ENCODE data around the gene DRD4.

The DRD4 gene

DNA sequence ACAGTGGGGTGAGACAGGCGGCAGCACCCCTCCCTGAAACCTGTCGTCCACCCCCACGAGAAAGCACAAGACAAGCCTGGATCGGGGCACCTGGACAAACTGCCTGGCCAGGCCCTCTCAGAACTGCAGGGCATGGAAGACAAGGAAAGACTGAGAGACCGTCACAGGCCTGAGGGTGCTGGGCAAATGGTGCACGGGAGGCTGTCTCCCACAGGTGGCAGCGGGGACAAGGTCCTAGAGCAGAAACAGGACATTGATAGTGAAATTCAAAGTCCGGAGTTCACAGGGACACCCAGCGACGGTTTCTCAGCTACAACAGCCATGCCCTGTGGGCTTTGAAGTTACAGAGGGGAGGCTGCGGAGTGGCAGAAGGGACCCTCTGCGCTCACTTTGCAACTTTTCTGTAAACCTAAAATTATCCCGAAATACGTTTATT lies 20.6 kb downstream of the DRD4 start:
- Histone ChIP-seq H4K8ac (ENCODE audit: low read depth, low read length) (no peak overlapping the region), H3K4me1 (ENCODE audit: control insufficient read depth in 1 of 2, insufficient read depth in 2 of 2, low read length in 2 of 2) (no peaks in the 10 kb centered on the region), H2BK12ac (ENCODE audit: low read length) (no peak overlapping the region), H3K14ac (ENCODE audit: low read length) (no peak overlapping the region), H3K27ac (ENCODE audit: low read depth, low read length) (no peak overlapping the region), H2AFZ (ENCODE audit: insufficient read depth, low read length, poor library complexity) (no peak overlapping the region), H3K27me3 (ENCODE audit: insufficient read depth, low read length) (no peaks in the 10 kb centered on the region), H2BK5ac (ENCODE audit: low read depth, low read length, poor library complexity) (no peak overlapping the region), H3K4me2 (ENCODE audit: low read length) (no peak overlapping the region), H3K9me3 (ENCODE audit: insufficient read depth, low read depth, low read length) (peaks cover 1% of the 10 kb centered on the region), H3K18ac (ENCODE audit: low read length) (no peak overlapping the region), H3K79me1 (ENCODE audit: low read length) (no peaks in the 10 kb centered on the region), H4K91ac (ENCODE audit: low read depth, low read length) (no peak overlapping the region), H3K36me3 (ENCODE audit: control insufficient read depth in 1 of 2, insufficient read depth in 2 of 2, low read length in 2 of 2) (peaks cover 43 to 45% of the 10 kb centered on the region in 2 experiments), H4K12ac (ENCODE audit: low read depth, low read length) (no peak overlapping the region), H2BK120ac (ENCODE audit: insufficient read depth, low read length, poor library complexity) (no peak overlapping the region), H3K4ac (ENCODE audit: low read depth, low read length) (no peak overlapping the region), H3K4me3 (ENCODE audit: low read depth, low read length) (no peak overlapping the region), H2AK5ac (ENCODE audit: low read length) (no peak overlapping the region), H3K23ac (ENCODE audit: low read length) (no peak overlapping the region), H3K79me2 (ENCODE audit: control insufficient read depth, insufficient read depth, low read length, poor library complexity) (no peaks in the 10 kb centered on the region), H3K9ac (ENCODE audit: low read length) (no peak overlapping the region)
- DNase-seq = no peak
- WGBS (ENCODE audit: extremely low coverage, insufficient coverage, insufficient read length) = 100% methylated on average over 2 of the region's 14 CpGs

DNA sequence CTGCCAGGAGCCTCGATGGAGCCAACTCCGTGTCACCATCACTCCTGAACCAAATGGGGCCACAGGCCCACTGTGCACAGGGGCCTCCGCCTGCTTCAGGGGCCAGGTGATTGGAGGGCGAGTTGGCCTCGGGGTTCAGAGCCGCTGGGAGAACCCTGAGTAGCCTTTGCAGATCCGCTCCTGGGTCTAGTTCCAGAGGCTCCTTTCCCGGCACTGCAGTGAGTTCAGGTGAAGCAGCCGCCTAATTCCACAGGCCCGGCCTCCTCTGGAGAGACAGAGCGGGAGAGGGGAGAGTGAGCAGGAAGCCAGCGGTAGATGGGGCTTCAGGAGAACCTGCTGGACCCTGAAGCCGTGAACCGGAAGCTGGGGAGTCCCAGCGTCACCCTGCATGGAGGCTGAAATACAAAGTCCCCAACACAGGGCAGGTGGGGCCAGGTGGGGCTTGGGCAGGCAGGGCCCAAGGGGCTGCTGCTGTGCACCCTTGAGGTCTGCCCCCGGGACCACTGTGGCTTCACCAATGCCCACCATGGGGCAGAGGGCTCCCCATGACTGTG lies 22.5 kb downstream of the DRD4 start:
- no peaks in the 10 kb centered on the region for H3K27me3 ChIP-seq (ENCODE audit: insufficient read depth, low read length)
- H2BK5ac ChIP-seq (ENCODE audit: low read depth, low read length, poor library complexity) = no peak overlapping the region
- no peak overlapping the region for H3K23ac ChIP-seq (ENCODE audit: low read length)
- H3K79me2 ChIP-seq (ENCODE audit: control insufficient read depth, insufficient read depth, low read length, poor library complexity) = no peaks in the 10 kb centered on the region
- H3K14ac ChIP-seq (ENCODE audit: low read length) = no peak overlapping the region
- H2BK12ac ChIP-seq (ENCODE audit: low read length) = no peak overlapping the region
- no peak overlapping the region for H3K4me2 ChIP-seq (ENCODE audit: low read length)
- no peak overlapping the region for H3K27ac ChIP-seq (ENCODE audit: low read depth, low read length)
- no peaks in the 10 kb centered on the region for H3K79me1 ChIP-seq (ENCODE audit: low read length)
- H3K9me3 ChIP-seq (ENCODE audit: insufficient read depth, low read depth, low read length) = no peaks in the 10 kb centered on the region
- no peak overlapping the region for H4K8ac ChIP-seq (ENCODE audit: low read depth, low read length)
- no peak overlapping the region for H3K4me3 ChIP-seq (ENCODE audit: low read depth, low read length)
- no peak overlapping the region for H3K4ac ChIP-seq (ENCODE audit: low read depth, low read length)
- no peak for DNase-seq
- H3K18ac ChIP-seq (ENCODE audit: low read length) = no peak overlapping the region
- no CpG with 5 or more reads among the region's 16 CpGs for WGBS (ENCODE audit: extremely low coverage, insufficient coverage, insufficient read length)
- no peak overlapping the region for H2AK5ac ChIP-seq (ENCODE audit: low read length)
- no peaks in the 10 kb centered on the region for H3K4me1 ChIP-seq (ENCODE audit: control insufficient read depth in 1 of 2, insufficient read depth in 2 of 2, low read length in 2 of 2)
- no peak overlapping the region for H3K9ac ChIP-seq (ENCODE audit: low read length)
- no peak overlapping the region for H2BK120ac ChIP-seq (ENCODE audit: insufficient read depth, low read length, poor library complexity)
- H3K36me3 ChIP-seq (ENCODE audit: control insufficient read depth in 1 of 2, insufficient read depth in 2 of 2, low read length in 2 of 2) = peaks cover 44 to 49% of the 10 kb centered on the region in 2 experiments
- H4K12ac ChIP-seq (ENCODE audit: low read depth, low read length) = no peak overlapping the region
- no peak overlapping the region for H4K91ac ChIP-seq (ENCODE audit: low read depth, low read length)
- no peak overlapping the region for H2AFZ ChIP-seq (ENCODE audit: insufficient read depth, low read length, poor library complexity)

DNA sequence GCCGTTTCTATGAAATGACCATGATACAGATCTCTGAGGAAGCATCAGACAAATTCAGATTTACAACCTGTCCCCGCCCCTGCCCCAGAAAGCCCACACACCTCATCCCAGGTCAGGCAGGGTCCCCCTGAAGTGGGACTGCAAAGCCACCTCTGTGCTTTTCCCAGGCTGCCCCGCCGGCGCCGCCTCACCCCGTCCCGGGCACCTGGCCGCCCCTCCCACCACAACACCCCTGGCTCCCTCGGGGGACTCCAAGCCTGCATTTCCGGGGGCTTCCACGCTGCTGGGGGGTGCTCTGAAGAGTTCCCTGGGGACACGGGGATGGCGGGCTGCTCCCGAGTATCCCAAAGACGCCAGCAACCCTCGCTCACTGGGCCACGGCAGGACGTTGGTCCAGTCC lies 23.2 kb downstream of the DRD4 start:
- no peak overlapping the region for H4K91ac ChIP-seq (ENCODE audit: low read depth, low read length)
- WGBS (ENCODE audit: extremely low coverage, insufficient coverage, insufficient read length) = no CpG with 5 or more reads among the region's 19 CpGs
- no peak overlapping the region for H3K4me3 ChIP-seq (ENCODE audit: low read depth, low read length)
- no peak overlapping the region for H3K4me2 ChIP-seq (ENCODE audit: low read length)
- no peak overlapping the region for H2BK12ac ChIP-seq (ENCODE audit: low read length)
- no peaks in the 10 kb centered on the region for H3K79me1 ChIP-seq (ENCODE audit: low read length)
- no peak overlapping the region for H2AFZ ChIP-seq (ENCODE audit: insufficient read depth, low read length, poor library complexity)
- DNase-seq = no peak
- H3K27ac ChIP-seq (ENCODE audit: low read depth, low read length) = no peak overlapping the region
- no peaks in the 10 kb centered on the region for H3K4me1 ChIP-seq (ENCODE audit: control insufficient read depth in 1 of 2, insufficient read depth in 2 of 2, low read length in 2 of 2)
- no peaks in the 10 kb centered on the region for H3K79me2 ChIP-seq (ENCODE audit: control insufficient read depth, insufficient read depth, low read length, poor library complexity)
- H3K18ac ChIP-seq (ENCODE audit: low read length) = no peak overlapping the region
- H4K8ac ChIP-seq (ENCODE audit: low read depth, low read length) = no peak overlapping the region
- peaks cover 45% of the 10 kb centered on the region in 2 experiments for H3K36me3 ChIP-seq (ENCODE audit: control insufficient read depth in 1 of 2, insufficient read depth in 2 of 2, low read length in 2 of 2)
- no peak overlapping the region for H4K12ac ChIP-seq (ENCODE audit: low read depth, low read length)
- no peak overlapping the region for H3K23ac ChIP-seq (ENCODE audit: low read length)
- no peak overlapping the region for H3K9ac ChIP-seq (ENCODE audit: low read length)
- no peak overlapping the region for H2BK120ac ChIP-seq (ENCODE audit: insufficient read depth, low read length, poor library complexity)
- no peak overlapping the region for H2BK5ac ChIP-seq (ENCODE audit: low read depth, low read length, poor library complexity)
- no peak overlapping the region for H3K14ac ChIP-seq (ENCODE audit: low read length)
- H3K27me3 ChIP-seq (ENCODE audit: insufficient read depth, low read length) = no peaks in the 10 kb centered on the region
- H3K4ac ChIP-seq (ENCODE audit: low read depth, low read length) = no peak overlapping the region
- H3K9me3 ChIP-seq (ENCODE audit: insufficient read depth, low read depth, low read length) = no peaks in the 10 kb centered on the region
- no peak overlapping the region for H2AK5ac ChIP-seq (ENCODE audit: low read length)

DNA sequence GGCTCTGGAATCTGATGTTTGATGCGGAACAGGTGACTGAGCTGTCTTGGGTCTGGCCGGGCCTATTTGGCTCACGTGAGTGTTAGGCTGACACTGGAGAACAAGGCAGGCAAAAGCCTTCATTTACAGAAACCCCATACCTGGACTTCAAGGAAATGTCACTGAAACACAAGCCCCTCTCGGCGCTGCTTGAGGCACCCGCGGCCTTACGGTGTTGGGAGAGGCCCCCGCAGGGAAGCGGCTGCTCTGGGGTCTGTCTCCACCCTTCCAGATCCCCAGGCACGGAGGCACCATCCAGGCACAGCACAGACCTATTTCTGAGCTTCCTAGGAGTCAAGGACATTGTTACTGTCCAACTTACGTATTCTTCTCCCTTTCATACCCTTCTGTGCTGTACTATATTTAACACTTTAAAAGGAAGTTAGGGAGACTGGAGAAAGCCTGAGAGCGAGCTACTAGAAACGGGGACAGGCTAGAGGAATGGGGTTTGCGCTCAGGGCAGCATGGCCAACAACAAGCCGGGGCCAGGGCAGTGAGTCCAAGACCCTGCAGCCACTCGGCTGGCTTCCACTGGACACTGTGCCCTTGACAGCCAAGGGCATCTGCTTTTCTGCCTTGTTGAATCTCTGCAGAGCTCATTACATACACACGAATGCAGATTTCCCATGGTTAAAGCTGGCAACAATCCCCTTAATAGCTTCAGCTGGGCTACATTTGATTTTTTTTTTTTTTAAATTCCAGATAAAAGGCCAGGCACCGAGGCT lies 23.8 kb downstream of the DRD4 start:
- no peak overlapping the region for H3K18ac ChIP-seq (ENCODE audit: low read length)
- H3K9ac ChIP-seq (ENCODE audit: low read length) = no peak overlapping the region
- no peaks in the 10 kb centered on the region for H3K79me2 ChIP-seq (ENCODE audit: control insufficient read depth, insufficient read depth, low read length, poor library complexity)
- H3K27me3 ChIP-seq (ENCODE audit: insufficient read depth, low read length) = no peaks in the 10 kb centered on the region
- H3K4me3 ChIP-seq (ENCODE audit: low read depth, low read length) = no peak overlapping the region
- H3K23ac ChIP-seq (ENCODE audit: low read length) = no peak overlapping the region
- WGBS (ENCODE audit: extremely low coverage, insufficient coverage, insufficient read length) = no CpG with 5 or more reads among the region's 19 CpGs
- no peak overlapping the region for H3K27ac ChIP-seq (ENCODE audit: low read depth, low read length)
- no peak for DNase-seq
- no peaks in the 10 kb centered on the region for H3K79me1 ChIP-seq (ENCODE audit: low read length)
- H2AFZ ChIP-seq (ENCODE audit: insufficient read depth, low read length, poor library complexity) = no peak overlapping the region
- no peak overlapping the region for H2AK5ac ChIP-seq (ENCODE audit: low read length)
- no peak overlapping the region for H3K14ac ChIP-seq (ENCODE audit: low read length)
- H2BK5ac ChIP-seq (ENCODE audit: low read depth, low read length, poor library complexity) = no peak overlapping the region
- no peak overlapping the region for H3K4ac ChIP-seq (ENCODE audit: low read depth, low read length)
- H3K9me3 ChIP-seq (ENCODE audit: insufficient read depth, low read depth, low read length) = peaks cover 4% of the 10 kb centered on the region
- no peak overlapping the region for H3K4me2 ChIP-seq (ENCODE audit: low read length)
- H2BK12ac ChIP-seq (ENCODE audit: low read length) = no peak overlapping the region
- H4K8ac ChIP-seq (ENCODE audit: low read depth, low read length) = no peak overlapping the region
- no peak overlapping the region for H4K91ac ChIP-seq (ENCODE audit: low read depth, low read length)
- H3K4me1 ChIP-seq (ENCODE audit: control insufficient read depth in 1 of 2, insufficient read depth in 2 of 2, low read length in 2 of 2) = no peaks in the 10 kb centered on the region
- H3K36me3 ChIP-seq (ENCODE audit: control insufficient read depth in 1 of 2, insufficient read depth in 2 of 2, low read length in 2 of 2) = peaks cover 48 to 49% of the 10 kb centered on the region in 2 experiments
- H4K12ac ChIP-seq (ENCODE audit: low read depth, low read length) = no peak overlapping the region
- no peak overlapping the region for H2BK120ac ChIP-seq (ENCODE audit: insufficient read depth, low read length, poor library complexity)
